Measurements from ENCODE around the gene ACSM5. TPM values are rescaled to one million over a fixed set of nuclear protein-coding genes. Genes with fewer than 3 reads are reported as not detected.
"Not testable (repeated sequence)": the region's sequence is repeated elsewhere in the genome, so short reads cannot be mapped to it uniquely, and the experiment has no call there.

ACSM5 gene
- total and polyA plus RNA-seq, 5 donors, result 1.8 to 12.5 (median 2.8) TPM

DNA sequence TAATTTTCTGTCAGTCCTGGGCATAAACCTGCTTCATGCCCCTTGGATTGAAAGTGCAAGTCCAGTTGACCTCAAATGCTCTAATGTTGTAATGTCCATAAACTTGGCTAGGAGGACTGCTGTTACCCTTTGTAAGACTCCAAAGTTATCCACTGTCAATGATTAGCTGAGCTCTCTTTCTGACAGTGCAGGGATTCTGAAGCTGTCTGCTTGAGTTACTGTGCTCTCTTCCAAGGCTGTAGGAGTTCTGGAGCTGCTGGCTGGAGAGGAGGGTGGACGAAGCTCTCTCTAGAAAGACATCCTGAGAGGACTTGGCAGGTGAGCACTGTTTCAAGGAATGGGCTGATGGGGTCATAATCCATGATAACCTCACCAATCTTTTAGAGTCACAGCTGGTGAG is 42.0 kb downstream of the ACSM5 start, which contains the start of gene ACSM2A:
ACSM2A (plus strand) TSS at position 158 of the 400 bp plus-strand sequence. CDS start 8,594 bp downstream, outside the sequence.
- H3K4me1 ChIP-seq (ENCODE audit: control insufficient read depth, insufficient read depth, low read length); DNase-seq; H3K27me3 ChIP-seq (ENCODE audit: control insufficient read depth, insufficient read depth); ATAC-seq; H3K4me3 ChIP-seq (ENCODE audit: low read length); H3K27ac ChIP-seq (ENCODE audit: low read length); H3K9me3 ChIP-seq (ENCODE audit: control insufficient read depth, low read length); intact Hi-C loops (cut with DNase I): not testable (repeated sequence)
- 39% methylated on average over 1 of the region's 1 CpG for WGBS

DNA sequence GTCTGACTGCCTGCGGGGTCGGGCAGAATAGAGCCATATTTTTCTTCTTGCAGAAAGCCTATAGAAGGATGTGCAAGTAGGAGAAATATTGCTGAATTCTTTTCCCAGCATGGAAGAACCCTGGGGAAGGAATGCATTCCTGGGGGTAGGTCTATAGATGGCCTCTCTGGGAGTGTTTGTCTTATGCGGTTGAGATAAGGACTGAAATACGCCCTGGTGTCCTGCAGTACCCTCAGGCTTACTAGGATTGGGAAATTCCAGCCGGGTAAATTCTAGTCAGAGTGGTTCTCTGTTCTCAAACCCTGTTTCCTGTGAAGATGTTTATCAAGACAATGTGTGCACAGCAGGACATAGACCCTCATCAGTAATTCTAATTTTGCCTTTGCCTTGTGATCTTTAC is 44.3 kb downstream of the ACSM5 start:
- intact Hi-C loops (cut with DNase I); ATAC-seq: not testable (repeated sequence)
- WGBS, result 82% methylated on average over 4 of the region's 5 CpGs

GRCh38 chr16:20459227-20459626 is 49.9 kb downstream of the ACSM5 start:
- 89% methylated on average over 2 of the region's 2 CpGs for WGBS
- H3K4me1 ChIP-seq (ENCODE audit: control insufficient read depth, insufficient read depth, low read length); intact Hi-C loops (cut with DNase I); H3K27me3 ChIP-seq (ENCODE audit: control insufficient read depth, insufficient read depth); H3K9me3 ChIP-seq (ENCODE audit: control insufficient read depth, low read length); H3K27ac ChIP-seq (ENCODE audit: low read length); DNase-seq; ATAC-seq; H3K4me3 ChIP-seq (ENCODE audit: low read length): not testable (repeated sequence)

More for the DNA sequence above, 44.3 kb downstream of the ACSM5 start:
- not testable (repeated sequence) for H3K27ac ChIP-seq (ENCODE audit: low read length); H3K4me1 ChIP-seq (ENCODE audit: control insufficient read depth, insufficient read depth, low read length); H3K9me3 ChIP-seq (ENCODE audit: control insufficient read depth, low read length); DNase-seq; H3K4me3 ChIP-seq (ENCODE audit: low read length); H3K27me3 ChIP-seq (ENCODE audit: control insufficient read depth, insufficient read depth)

DNA sequence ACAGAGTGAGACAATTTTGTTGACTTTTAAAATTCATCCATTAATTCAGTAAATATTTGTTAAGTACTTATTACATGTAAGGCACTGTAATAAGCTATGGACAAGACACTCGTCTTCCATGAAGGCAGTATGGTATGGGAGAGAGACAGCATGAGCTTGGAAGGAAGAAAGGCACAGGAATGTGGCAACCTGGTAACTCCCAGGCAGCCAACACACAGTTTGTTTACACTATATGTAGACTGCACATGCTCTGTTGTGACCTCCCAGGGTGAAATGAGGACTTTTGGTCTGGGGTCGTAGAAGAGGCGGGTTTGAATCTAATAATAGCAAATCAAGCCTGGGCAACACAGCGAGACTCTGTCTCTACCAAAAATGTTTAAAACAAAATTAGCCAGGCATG is 51.0 kb downstream of the ACSM5 start:
- ATAC-seq; H3K27me3 ChIP-seq (ENCODE audit: control insufficient read depth, insufficient read depth); intact Hi-C loops (cut with DNase I); H3K9me3 ChIP-seq (ENCODE audit: control insufficient read depth, low read length); H3K4me3 ChIP-seq (ENCODE audit: low read length); DNase-seq; H3K27ac ChIP-seq (ENCODE audit: low read length); H3K4me1 ChIP-seq (ENCODE audit: control insufficient read depth, insufficient read depth, low read length): not testable (repeated sequence)
- WGBS, result 87% methylated on average over 3 of the region's 4 CpGs

- H3K4me1 ChIP-seq (ENCODE audit: control insufficient read depth, insufficient read depth, low read length); H3K4me3 ChIP-seq (ENCODE audit: low read length); H3K27ac ChIP-seq (ENCODE audit: low read length); H3K27me3 ChIP-seq (ENCODE audit: control insufficient read depth, insufficient read depth); H3K9me3 ChIP-seq (ENCODE audit: control insufficient read depth, low read length); intact Hi-C loops (cut with DNase I); DNase-seq; ATAC-seq: not testable (repeated sequence)
These were observed 59.6 kb downstream of the ACSM5 start for GRCh38 chr16:20468954-20469353.

GRCh38 chr16:20469930-20470329 is 60.6 kb downstream of the ACSM5 start:
- H3K27me3 ChIP-seq (ENCODE audit: control insufficient read depth, insufficient read depth); ATAC-seq; H3K4me3 ChIP-seq (ENCODE audit: low read length); DNase-seq; H3K27ac ChIP-seq (ENCODE audit: low read length); H3K4me1 ChIP-seq (ENCODE audit: control insufficient read depth, insufficient read depth, low read length); H3K9me3 ChIP-seq (ENCODE audit: control insufficient read depth, low read length); intact Hi-C loops (cut with DNase I): not testable (repeated sequence)
- WGBS, result 97% methylated on average over 2 of the region's 2 CpGs

GRCh38 chr16:20470732-20471131 is 61.4 kb downstream of the ACSM5 start:
- ATAC-seq; intact Hi-C loops (cut with DNase I); DNase-seq; H3K9me3 ChIP-seq (ENCODE audit: control insufficient read depth, low read length); H3K27ac ChIP-seq (ENCODE audit: low read length); H3K4me1 ChIP-seq (ENCODE audit: control insufficient read depth, insufficient read depth, low read length); H3K27me3 ChIP-seq (ENCODE audit: control insufficient read depth, insufficient read depth); H3K4me3 ChIP-seq (ENCODE audit: low read length): not testable (repeated sequence)
- WGBS, result 66% methylated on average over 1 of the region's 1 CpG

DNA sequence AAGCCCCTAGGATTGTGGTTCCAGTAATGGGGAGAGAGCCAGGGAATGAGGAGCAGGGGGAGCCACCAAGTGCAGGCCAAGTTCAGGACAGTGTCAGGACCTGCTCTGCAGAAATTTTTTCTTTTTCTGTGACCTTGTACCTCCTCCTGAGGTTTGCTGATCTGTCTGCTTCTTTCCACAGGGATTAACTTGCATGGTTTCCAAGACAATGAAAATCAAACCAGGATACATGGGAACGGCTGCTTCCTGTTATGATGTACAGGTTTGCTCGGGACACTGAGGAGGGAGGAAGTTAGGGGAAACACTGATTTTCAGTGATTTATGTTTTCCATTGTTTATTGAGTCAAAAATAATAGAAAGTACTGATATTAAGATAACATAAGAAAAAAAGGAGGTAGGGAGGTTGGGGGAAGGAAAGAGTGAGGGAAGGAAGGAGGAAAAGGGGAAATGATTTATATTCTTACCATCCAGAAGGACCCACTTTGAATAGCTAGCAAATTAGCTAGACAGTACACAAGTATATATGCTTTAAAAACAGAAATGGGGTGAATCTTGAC is 67.9 kb downstream of the ACSM5 start:
- 23% methylated on average over 2 of the region's 2 CpGs for WGBS
- H3K9me3 ChIP-seq (ENCODE audit: control insufficient read depth, low read length); H3K4me1 ChIP-seq (ENCODE audit: control insufficient read depth, insufficient read depth, low read length); H3K27ac ChIP-seq (ENCODE audit: low read length); intact Hi-C loops (cut with DNase I); H3K27me3 ChIP-seq (ENCODE audit: control insufficient read depth, insufficient read depth); DNase-seq; H3K4me3 ChIP-seq (ENCODE audit: low read length): not testable (repeated sequence)
- ATAC-seq, result peak in 1 of 2 donors; percentile 18

- peak in 1 of 3 donors; percentile 10 for DNase-seq
- WGBS, result 38% methylated on average over 1 of the region's 1 CpG
- ATAC-seq; H3K9me3 ChIP-seq (ENCODE audit: control insufficient read depth, low read length); H3K27me3 ChIP-seq (ENCODE audit: control insufficient read depth, insufficient read depth); H3K27ac ChIP-seq (ENCODE audit: low read length); H3K4me1 ChIP-seq (ENCODE audit: control insufficient read depth, insufficient read depth, low read length); intact Hi-C loops (cut with DNase I); H3K4me3 ChIP-seq (ENCODE audit: low read length): not testable (repeated sequence)
These were observed 74.7 kb downstream of the ACSM5 start for GRCh38 chr16:20483989-20484388.

DNA sequence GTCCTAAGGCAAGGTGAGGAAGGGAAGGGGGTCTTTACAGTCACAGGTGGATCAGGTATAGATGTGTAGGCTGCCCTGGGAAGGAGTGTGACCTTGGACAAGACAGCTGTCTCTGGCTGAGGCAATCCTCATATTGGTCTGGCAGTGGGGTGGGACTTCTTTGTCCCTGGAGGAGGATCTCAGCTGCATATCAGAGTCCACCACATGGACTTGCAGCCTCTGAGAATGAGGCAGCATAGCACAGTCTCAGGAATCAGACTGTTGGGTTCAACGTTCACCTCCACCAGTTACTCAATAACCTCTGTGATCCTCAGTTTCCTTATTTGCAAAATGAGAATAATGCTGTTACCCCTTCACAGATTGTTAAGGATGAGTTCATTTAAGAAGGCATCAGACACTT is 75.4 kb downstream of the ACSM5 start:
- intact Hi-C loops (cut with DNase I), result no loop called here
- ATAC-seq, result no peak
- WGBS, result 81% methylated on average over 1 of the region's 1 CpG

DNA sequence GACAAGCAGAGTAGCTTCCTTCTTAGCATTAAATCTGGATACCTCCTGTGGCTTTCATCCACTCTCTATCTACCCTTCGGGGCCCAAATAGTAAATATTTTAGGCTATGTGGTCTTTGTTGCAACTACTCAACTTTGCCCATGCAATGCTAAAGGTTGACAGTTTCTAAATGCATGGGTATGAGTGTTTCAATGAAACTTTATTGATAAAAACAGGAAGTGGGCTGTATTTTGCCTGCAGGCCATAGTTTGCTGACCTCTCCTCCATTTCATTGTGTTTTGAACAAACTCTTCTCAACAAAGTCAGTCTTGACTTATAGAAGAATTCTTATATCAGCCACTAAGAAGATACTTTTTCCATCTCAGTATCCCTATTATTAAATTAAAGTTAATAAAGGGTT is 76.1 kb downstream of the ACSM5 start:
- Histone ChIP-seq H3K9me3 (ENCODE audit: control insufficient read depth, low read length) (no peaks in the 10 kb centered on the region), H3K27ac (ENCODE audit: low read length) (no peak overlapping the region), H3K4me3 (ENCODE audit: low read length) (no peak overlapping the region), H3K27me3 (ENCODE audit: control insufficient read depth, insufficient read depth) (no peaks in the 10 kb centered on the region), H3K4me1 (ENCODE audit: control insufficient read depth, insufficient read depth, low read length) (no peaks in the 10 kb centered on the region)
- 77% methylated on average over 1 of the region's 1 CpG for WGBS
- no peak for ATAC-seq
- no peak for DNase-seq
- intact Hi-C loops (cut with DNase I), result no loop called here

More for the DNA sequence above, 75.4 kb downstream of the ACSM5 start:
- no peak for DNase-seq
- no peaks in the 10 kb centered on the region for H3K4me1 ChIP-seq (ENCODE audit: control insufficient read depth, insufficient read depth, low read length)
- no peak overlapping the region for H3K27ac ChIP-seq (ENCODE audit: low read length)
- no peaks in the 10 kb centered on the region for H3K9me3 ChIP-seq (ENCODE audit: control insufficient read depth, low read length)
- no peaks in the 10 kb centered on the region for H3K27me3 ChIP-seq (ENCODE audit: control insufficient read depth, insufficient read depth)
- H3K4me3 ChIP-seq (ENCODE audit: low read length), result no peak overlapping the region

All from right cardiac atrium (tissue), 5 donors.